ENCODE measurements around the gene RAB36. TPM values are rescaled to one million over a fixed set of nuclear protein-coding genes. Genes with fewer than 3 reads are reported as not detected.

Gene RAB36
- total RNA-seq, 3 donors from 2014 or later, result 1.3 to 4.8 (median 2.9) TPM

DNA sequence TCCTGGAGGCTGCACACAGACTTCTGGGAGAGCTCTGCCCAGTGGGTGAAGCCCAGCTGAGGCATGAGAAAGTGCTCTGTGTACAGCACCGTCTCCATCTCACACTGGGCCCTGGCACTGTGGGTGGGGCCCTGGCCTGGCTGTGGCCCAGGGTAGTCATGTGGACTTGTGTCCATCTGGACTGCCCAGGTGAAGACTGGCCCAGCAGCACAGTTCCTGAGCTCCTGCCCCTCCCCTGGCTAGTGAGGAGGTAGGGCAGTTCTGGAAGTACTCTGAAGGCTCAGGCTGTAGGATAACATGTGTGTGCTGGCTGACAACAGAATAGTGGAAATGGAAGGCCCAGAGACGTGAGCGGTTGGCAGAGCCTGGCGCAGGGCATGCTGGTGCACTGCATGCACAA is 38.9 kb upstream of the RAB36 start:
- DNase-seq (ENCODE audit: low spot score in 2 of 2), result no peak
- no peak overlapping the region for H3K27ac ChIP-seq
- no peak overlapping the region for H3K4me3 ChIP-seq
- intact Hi-C loops (cut with DNase I; ENCODE audit: low total_unique reads), result loop anchor here (1.0 kb wide), 1 partner anchor 21 kb away; no protein-coding TSS in a partner anchor
- TF ChIP-seq CTCF (IDR thresholded peaks at IDR 0.05) (no peak), POLR2A (IDR thresholded peaks at IDR 0.05) (no peak), POLR2AphosphoS5 (IDR thresholded peaks at IDR 0.05) (no peak)
- H3K4me1 ChIP-seq, result no peaks in the 10 kb centered on the region
- H3K9me3 ChIP-seq, result no peaks in the 10 kb centered on the region
- no peaks in the 10 kb centered on the region for H3K36me3 ChIP-seq
- no peaks in the 10 kb centered on the region for H3K27me3 ChIP-seq

DNA sequence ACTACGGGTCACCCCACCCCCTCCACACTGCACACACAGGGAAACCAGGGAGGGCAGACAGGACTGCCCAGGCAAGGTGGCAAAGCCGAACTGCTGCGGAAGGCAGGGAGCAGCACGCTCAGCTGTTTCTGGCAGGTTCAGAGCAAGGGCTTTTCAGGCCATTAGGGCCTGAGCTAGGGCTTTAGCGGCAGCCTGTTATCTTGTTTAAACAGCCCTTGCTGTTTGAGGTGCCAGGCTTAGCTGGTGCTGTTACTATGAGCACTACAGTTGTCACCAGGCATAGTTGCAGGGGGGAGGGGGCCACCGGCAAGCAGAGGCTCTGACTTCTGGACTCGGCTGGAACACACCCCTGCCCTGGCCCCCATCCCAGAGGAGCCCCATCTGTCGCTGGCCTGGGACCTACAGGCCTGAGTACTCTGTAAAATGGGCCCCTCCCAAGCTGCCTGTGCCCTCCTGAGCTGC is 38.3 kb upstream of the RAB36 start:
- Histone ChIP-seq H3K27me3 (no peaks in the 10 kb centered on the region), H3K9me3 (no peaks in the 10 kb centered on the region), H3K4me1 (no peaks in the 10 kb centered on the region), H3K27ac (no peak overlapping the region), H3K4me3 (no peak overlapping the region), H3K36me3 (no peaks in the 10 kb centered on the region)
- intact Hi-C loops (cut with DNase I; ENCODE audit: low total_unique reads), result loop anchor here (1.0 kb wide), 1 partner anchor 20 kb away; no protein-coding TSS in a partner anchor
- TF ChIP-seq POLR2AphosphoS5 (IDR thresholded peaks at IDR 0.05) (no peak), POLR2A (IDR thresholded peaks at IDR 0.05) (no peak), CTCF (IDR thresholded peaks at IDR 0.05) (no peak)
- no peak for DNase-seq (ENCODE audit: low spot score in 2 of 2)

GRCh38 chr22:23107487-23108248 is 37.6 kb upstream of the RAB36 start:
- DNase-seq (ENCODE audit: low spot score in 2 of 2), result no peak
- no peaks in the 10 kb centered on the region for H3K27me3 ChIP-seq
- H3K9me3 ChIP-seq, result no peaks in the 10 kb centered on the region
- TF ChIP-seq POLR2A (IDR thresholded peaks at IDR 0.05), result no peak
- no peak for TF ChIP-seq POLR2AphosphoS5 (IDR thresholded peaks at IDR 0.05)
- TF ChIP-seq CTCF (IDR thresholded peaks at IDR 0.05), result no peak
- no peaks in the 10 kb centered on the region for H3K4me1 ChIP-seq
- no peak overlapping the region for H3K4me3 ChIP-seq
- intact Hi-C loops (cut with DNase I; ENCODE audit: low total_unique reads), result no loop called here
- no peaks in the 10 kb centered on the region for H3K36me3 ChIP-seq
- H3K27ac ChIP-seq, result no peak overlapping the region

- intact Hi-C loops (cut with DNase I; ENCODE audit: low total_unique reads), result no loop called here
- Histone ChIP-seq H3K36me3 (no peaks in the 10 kb centered on the region), H3K4me1 (no peaks in the 10 kb centered on the region), H3K9me3 (no peaks in the 10 kb centered on the region), H3K27me3 (no peaks in the 10 kb centered on the region), H3K4me3 (no peak overlapping the region), H3K27ac (no peak overlapping the region)
- DNase-seq (ENCODE audit: low spot score in 2 of 2), result no peak
- TF ChIP-seq CTCF (IDR thresholded peaks at IDR 0.05) (no peak), POLR2A (IDR thresholded peaks at IDR 0.05) (no peak), POLR2AphosphoS5 (IDR thresholded peaks at IDR 0.05) (no peak)
Measured at GRCh38 chr22:23108249-23109078, 36.8 kb upstream of the RAB36 start.

- no peak for DNase-seq (ENCODE audit: low spot score in 2 of 2)
- intact Hi-C loops (cut with DNase I; ENCODE audit: low total_unique reads), result no loop called here
- no peaks in the 10 kb centered on the region for H3K9me3 ChIP-seq
- H3K27me3 ChIP-seq, result no peaks in the 10 kb centered on the region
- no peaks in the 10 kb centered on the region for H3K36me3 ChIP-seq
- H3K4me1 ChIP-seq, result no peaks in the 10 kb centered on the region
- TF ChIP-seq POLR2AphosphoS5 (IDR thresholded peaks at IDR 0.05), result no peak
- no peak for TF ChIP-seq CTCF (IDR thresholded peaks at IDR 0.05)
- TF ChIP-seq POLR2A (IDR thresholded peaks at IDR 0.05), result no peak
- no peak overlapping the region for H3K27ac ChIP-seq
- H3K4me3 ChIP-seq, result no peak overlapping the region
Measured at GRCh38 chr22:23109079-23109347, 36.3 kb upstream of the RAB36 start.
